Skeletal muscle tissue (tissue), 4 donors: ENCODE measurements around the gene MST1. TPM values are rescaled to one million over a fixed set of nuclear protein-coding genes. Genes with fewer than 3 reads are reported as not detected.

Source experiments
- H3K27ac ChIP-seq: one replicate; pipeline ENCODE4 v1.7.0; 2013; ENCODE audit warnings: mild to moderate bottlenecking, low read depth, low read length, inconsistent platforms
- H3K27me3 ChIP-seq, 3 donors: one replicate each; pipeline ENCODE4 v1.7.0; 2013; ENCODE audit warnings: low read length in 3 of 3; ENCODE audit not compliant: control insufficient read depth in 3 of 3, insufficient read depth in 3 of 3
- H3K36me3 ChIP-seq, 3 donors: one replicate each; pipeline ENCODE4 v1.7.0; 2013; ENCODE audit warnings: low read length in 3 of 3; ENCODE audit not compliant: control insufficient read depth in 3 of 3, insufficient read depth in 3 of 3
- H3K4me1 ChIP-seq, 3 donors: one replicate each; pipeline ENCODE4 v1.7.0; 2013; ENCODE audit warnings: low read length in 3 of 3, mild to moderate bottlenecking in 3 of 3; ENCODE audit not compliant: control insufficient read depth in 3 of 3, insufficient read depth in 3 of 3
- H3K4me3 ChIP-seq, 3 donors: one replicate each; pipeline ENCODE4 v1.7.0; 2013; ENCODE audit warnings: low read length in 3 of 3
- H3K9ac ChIP-seq, 3 donors: one replicate each; pipeline ENCODE4 v1.7.0; 2013; ENCODE audit warnings: low read length in 3 of 3, mild to moderate bottlenecking in 3 of 3, moderate library complexity in 2 of 3, low read depth in 1 of 3
- H3K9me3 ChIP-seq, 3 donors: one replicate each; pipeline ENCODE4 v1.7.0; 2013; ENCODE audit warnings: low read length in 3 of 3; ENCODE audit not compliant: control insufficient read depth in 3 of 3
- total RNA-seq: library from RNA; depleted of rRNA; stranded (reverse); fragments of >200 nt; gene quantifications from one replicate; pipeline ENCODE4 v1.2.3, GENCODE V29; 2014
- donor health status: Osteomylitis.

Gene MST1
- total RNA-seq, 1 donor from 2014 or later, result 1.6 TPM

GRCh38 chr3:49719214-49719884 is 30.1 kb upstream of the MST1 start, which contains the start of gene AMIGO3:
TSS of gene AMIGO3 (minus strand) at chr3:49719684. CDS start at chr3:49719465, 219 bp downstream.
- Histone ChIP-seq H3K4me3 (peak within 1 kb of the TSS; percentile 79 to 89 (median 80)), H3K4me1 (peaks cover 49 to 73% (median 63%) of the 10 kb centered on the region in 3 donors), H3K27me3 (no peaks in the 10 kb centered on the region), H3K27ac (no peak within 1 kb of the TSS), H3K9ac (peak within 1 kb of the TSS; percentile 38 to 79 (median 54)), H3K9me3 (no peaks in the 10 kb centered on the region), H3K36me3 (peaks cover 46 to 55% (median 52%) of the 10 kb centered on the region in 3 donors)

GRCh38 chr3:49718858-49719213 is 29.6 kb upstream of the MST1 start:
- no peak overlapping the region for H3K27ac ChIP-seq
- H3K36me3 ChIP-seq, result peaks cover 50 to 60% (median 57%) of the 10 kb centered on the region in 3 donors
- H3K27me3 ChIP-seq, result no peaks in the 10 kb centered on the region
- peak overlapping the region in 2 of 3 donors; percentile 38 to 79 for H3K9ac ChIP-seq
- H3K9me3 ChIP-seq, result no peaks in the 10 kb centered on the region
- peak overlapping the region; percentile 79 to 89 (median 80) for H3K4me3 ChIP-seq
- peaks cover 51 to 75% (median 66%) of the 10 kb centered on the region in 3 donors for H3K4me1 ChIP-seq

GRCh38 chr3:49717959-49718857 is 28.9 kb upstream of the MST1 start:
- Histone ChIP-seq H3K4me1 (peaks cover 53 to 77% (median 63%) of the 10 kb centered on the region in 3 donors), H3K9ac (peak overlapping the region in 2 of 3 donors; percentile 33 to 79), H3K27ac (no peak overlapping the region), H3K4me3 (peak overlapping the region in 2 of 3 donors; percentile 79 to 89), H3K27me3 (no peaks in the 10 kb centered on the region), H3K36me3 (peaks cover 52 to 66% (median 64%) of the 10 kb centered on the region in 3 donors), H3K9me3 (no peaks in the 10 kb centered on the region)

GRCh38 chr3:49717211-49717958 is 28.1 kb upstream of the MST1 start:
- Histone ChIP-seq H3K36me3 (peaks cover 52 to 70% (median 67%) of the 10 kb centered on the region in 3 donors), H3K9ac (no peak overlapping the region), H3K27me3 (no peaks in the 10 kb centered on the region), H3K27ac (no peak overlapping the region), H3K9me3 (no peaks in the 10 kb centered on the region), H3K4me1 (peaks cover 53 to 77% (median 60%) of the 10 kb centered on the region in 3 donors), H3K4me3 (no peak overlapping the region)

GRCh38 chr3:49716691-49717210 is 27.5 kb upstream of the MST1 start:
- Histone ChIP-seq H3K4me1 (peaks cover 54 to 73% (median 59%) of the 10 kb centered on the region in 3 donors), H3K36me3 (peaks cover 49 to 66% (median 64%) of the 10 kb centered on the region in 3 donors), H3K9me3 (no peaks in the 10 kb centered on the region), H3K9ac (no peak overlapping the region), H3K4me3 (no peak overlapping the region), H3K27me3 (no peaks in the 10 kb centered on the region), H3K27ac (no peak overlapping the region)

- H3K9ac ChIP-seq, result no peak overlapping the region
- no peak overlapping the region for H3K27ac ChIP-seq
- H3K4me3 ChIP-seq, result no peak overlapping the region
- peaks cover 54 to 69% (median 59%) of the 10 kb centered on the region in 3 donors for H3K4me1 ChIP-seq
- no peaks in the 10 kb centered on the region for H3K27me3 ChIP-seq
- H3K9me3 ChIP-seq, result no peaks in the 10 kb centered on the region
- H3K36me3 ChIP-seq, result peaks cover 46 to 66% (median 61%) of the 10 kb centered on the region in 3 donors
Observed at GRCh38 chr3:49716169-49716568, 26.9 kb upstream of the MST1 start.

GRCh38 chr3:49715611-49716121 is 26.4 kb upstream of the MST1 start:
- no peaks in the 10 kb centered on the region for H3K9me3 ChIP-seq
- H3K27ac ChIP-seq, result no peak overlapping the region
- peaks cover 54 to 64% (median 55%) of the 10 kb centered on the region in 3 donors for H3K4me1 ChIP-seq
- peak overlapping the region in 1 of 3 donors; percentile 51 for H3K9ac ChIP-seq
- no peak overlapping the region for H3K4me3 ChIP-seq
- no peaks in the 10 kb centered on the region for H3K27me3 ChIP-seq
- peaks cover 41 to 64% (median 59%) of the 10 kb centered on the region in 3 donors for H3K36me3 ChIP-seq

- H3K4me1 ChIP-seq, result peaks cover 50 to 58% (median 54%) of the 10 kb centered on the region in 3 donors
- peak overlapping the region; percentile 39 for H3K27ac ChIP-seq
Observed at GRCh38 chr3:49714728-49715550, 25.7 kb upstream of the MST1 start.

More at GRCh38 chr3:49714728-49715550, 25.7 kb upstream of the MST1 start:
- Histone ChIP-seq H3K27me3 (no peaks in the 10 kb centered on the region), H3K9me3 (no peaks in the 10 kb centered on the region), H3K4me3 (peak overlapping the region in 2 of 3 donors; percentile 22 to 23), H3K36me3 (peaks cover 40 to 60% (median 59%) of the 10 kb centered on the region in 3 donors), H3K9ac (peak overlapping the region in 2 of 3 donors; percentile 51 to 57)
